Amniotic stem cell (primary cell): ENCODE results near the gene SEMA3F.

ENCODE experiments used
- DNase-seq: peaks from one replicate; lab custom pipeline; 2025; lab: John Stamatoyannopoulos, UW

The SEMA3F gene

DNA sequence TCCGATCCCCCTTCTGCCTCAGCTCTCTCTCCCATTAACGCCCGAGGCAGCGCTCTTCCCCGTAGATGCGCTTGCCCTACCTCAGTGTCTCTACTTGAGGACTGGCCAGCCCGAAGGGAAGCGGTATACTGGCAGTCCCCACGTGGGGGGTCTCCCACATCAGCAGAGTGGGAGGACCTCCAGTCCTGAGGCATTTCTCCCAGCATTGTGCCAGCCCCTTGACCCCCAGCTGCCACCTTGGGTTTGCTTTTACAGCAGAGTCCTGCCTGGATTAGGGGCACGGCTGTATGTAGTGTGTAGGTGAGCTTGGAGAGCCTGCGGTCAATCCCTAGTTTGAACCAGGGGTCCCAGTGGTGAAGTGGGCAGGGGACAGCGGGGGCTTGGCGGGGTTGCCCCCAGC is 767 bp downstream of the SEMA3F start:
- no peak for DNase-seq

DNA sequence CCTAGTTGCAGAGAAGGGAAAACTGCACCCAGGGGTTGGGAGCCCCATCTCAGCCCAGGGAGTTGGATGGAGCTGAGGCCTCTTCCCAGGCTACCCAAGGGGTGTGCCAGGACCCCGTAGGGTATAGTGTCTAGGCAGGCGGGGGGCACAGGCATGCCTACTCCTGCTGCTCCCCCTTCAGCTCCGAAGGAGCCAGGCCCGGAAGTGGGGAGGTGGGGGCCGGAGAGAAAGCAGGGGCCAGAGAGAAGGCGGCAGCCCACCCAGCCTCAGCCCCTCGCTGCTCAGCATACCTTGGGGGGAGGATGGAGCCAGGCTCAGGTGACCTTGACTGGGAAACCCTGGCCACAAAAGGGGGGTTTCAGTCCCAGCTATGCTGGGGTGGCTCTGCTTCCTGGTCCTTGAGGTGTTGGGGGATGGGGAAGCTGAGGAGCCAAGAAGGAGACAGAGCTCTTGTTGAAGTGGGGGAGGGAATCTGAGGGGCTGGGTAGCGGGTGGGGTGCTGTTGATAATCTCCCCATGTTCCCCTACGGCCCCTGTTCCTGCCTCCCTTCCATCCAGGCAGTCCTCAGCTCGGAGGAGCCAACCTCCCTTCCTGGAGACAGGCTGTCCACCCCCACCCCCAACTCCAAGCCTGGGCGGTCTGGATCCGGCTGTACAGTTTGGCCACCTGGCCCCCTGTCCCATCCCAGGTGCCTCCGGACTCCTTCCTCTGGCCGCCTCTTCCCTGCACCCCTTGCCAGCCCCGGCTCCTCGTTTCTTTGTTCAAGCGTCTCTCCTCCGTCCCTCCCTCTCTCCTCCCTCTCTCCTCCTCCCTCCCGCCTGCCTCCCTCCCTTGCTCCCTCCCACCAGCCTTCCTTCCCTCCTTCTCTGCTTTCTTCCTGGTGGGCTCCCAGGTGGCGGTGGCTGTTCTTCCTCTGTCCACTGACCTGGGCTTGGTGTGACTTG is 1.7 kb downstream of the SEMA3F start:
- DNase-seq = no peak

DNA sequence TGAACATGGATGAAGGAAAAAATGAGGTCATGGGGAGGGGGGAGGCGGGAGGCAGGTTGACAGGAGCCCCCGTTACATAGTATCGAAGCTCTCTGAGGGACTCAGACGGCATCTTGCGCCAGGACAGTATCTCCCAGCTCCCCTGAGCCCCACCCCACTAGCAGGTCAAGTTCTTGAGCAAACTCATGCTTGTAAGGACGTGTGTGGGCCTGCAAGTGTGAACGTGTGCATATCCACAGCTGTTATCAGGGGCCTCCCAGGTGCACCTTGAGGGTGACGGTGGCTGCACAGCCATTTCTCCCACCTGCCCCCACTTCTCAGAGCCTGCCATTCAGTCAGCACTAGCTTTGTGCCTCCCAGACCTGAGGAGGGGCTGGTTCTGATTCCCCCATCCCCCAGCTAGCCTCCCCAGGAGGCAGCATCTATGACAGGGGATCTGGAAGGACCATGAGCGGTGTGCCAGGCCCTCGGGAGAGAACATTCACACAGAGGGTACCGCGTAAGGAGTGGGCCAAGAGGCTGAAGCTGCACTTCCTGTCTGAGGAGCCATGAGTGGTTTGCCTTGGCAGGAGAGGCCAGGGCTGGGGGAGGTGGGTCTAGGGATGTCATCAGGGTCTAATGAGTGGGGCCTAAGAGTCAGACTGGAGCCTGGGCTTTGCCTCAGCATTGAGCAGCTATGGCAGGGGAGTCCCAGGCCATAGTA is 2.9 kb downstream of the SEMA3F start:
- no peak for DNase-seq

DNA sequence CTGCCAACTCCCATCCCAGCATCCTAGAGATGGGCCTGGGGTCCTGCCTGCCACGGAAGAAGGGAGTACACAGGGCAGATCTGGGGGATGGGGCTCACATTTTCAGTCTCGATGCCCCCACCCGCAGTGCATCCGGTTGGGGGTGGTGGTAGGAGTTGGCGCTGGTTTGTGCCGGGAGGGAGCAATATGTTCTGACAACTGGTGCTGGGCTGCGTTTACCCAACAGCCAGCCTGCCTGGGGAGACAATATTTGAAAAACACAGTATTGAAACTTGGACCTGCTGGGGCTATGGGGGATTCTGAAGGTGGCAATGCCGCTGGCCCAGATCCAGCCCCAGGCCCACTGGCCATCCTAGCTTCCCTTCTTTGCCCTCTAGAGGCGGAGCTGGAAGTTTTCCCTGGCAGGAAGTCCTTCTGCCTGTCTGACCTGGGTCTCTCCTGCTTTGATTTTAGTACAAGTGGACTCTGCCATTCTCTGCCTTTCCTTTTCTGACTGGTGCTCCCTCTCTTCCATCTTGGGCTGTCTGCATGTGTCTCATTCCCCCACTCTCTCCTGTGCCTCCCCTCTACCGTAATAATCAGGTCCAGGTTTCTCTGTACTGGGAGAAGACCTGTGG is 3.5 kb downstream of the SEMA3F start:
- DNase-seq = no peak

DNA sequence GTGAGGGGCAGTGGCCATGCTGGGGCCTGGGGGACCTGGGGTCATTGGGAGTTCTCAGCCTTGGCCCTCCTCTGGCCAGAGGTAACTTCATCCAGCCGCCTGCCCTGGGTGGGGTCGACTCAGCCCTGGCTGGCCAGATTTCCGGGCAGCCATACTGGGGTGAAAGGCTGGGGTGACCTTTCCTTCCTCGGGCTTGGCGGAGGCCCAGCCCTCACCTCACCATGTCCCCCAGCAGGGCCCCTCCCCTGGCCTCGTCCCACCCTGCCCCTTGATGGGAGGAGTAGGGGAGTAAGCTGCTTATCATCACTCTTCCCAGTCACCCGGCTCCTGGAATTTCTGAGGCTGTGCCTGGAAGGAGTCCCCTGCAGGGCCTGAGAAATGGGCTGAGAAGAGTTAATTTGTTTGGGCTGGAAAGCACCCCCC is 5.4 kb downstream of the SEMA3F start:
- DNase-seq = no peak

DNA sequence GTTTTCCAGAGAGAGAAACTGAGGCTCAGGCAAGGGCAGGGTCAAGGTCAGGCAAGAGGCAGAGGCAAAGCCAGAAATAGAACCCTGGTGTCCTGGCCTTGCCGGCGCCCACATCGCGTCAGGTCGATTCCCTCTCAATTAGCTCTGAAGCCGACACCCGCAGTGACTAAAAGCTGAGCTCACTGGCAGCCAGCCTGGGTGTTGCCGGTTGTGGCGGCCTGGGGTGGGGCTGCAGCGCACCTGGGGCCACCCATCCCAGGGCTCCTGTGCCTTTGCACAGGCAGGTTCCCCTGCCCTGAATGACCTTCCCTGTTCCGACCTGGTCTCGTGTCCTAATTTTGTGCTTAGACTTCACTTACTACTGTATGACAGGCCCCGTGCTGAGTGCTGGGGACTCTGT is 6.2 kb downstream of the SEMA3F start:
- no peak for DNase-seq

DNA sequence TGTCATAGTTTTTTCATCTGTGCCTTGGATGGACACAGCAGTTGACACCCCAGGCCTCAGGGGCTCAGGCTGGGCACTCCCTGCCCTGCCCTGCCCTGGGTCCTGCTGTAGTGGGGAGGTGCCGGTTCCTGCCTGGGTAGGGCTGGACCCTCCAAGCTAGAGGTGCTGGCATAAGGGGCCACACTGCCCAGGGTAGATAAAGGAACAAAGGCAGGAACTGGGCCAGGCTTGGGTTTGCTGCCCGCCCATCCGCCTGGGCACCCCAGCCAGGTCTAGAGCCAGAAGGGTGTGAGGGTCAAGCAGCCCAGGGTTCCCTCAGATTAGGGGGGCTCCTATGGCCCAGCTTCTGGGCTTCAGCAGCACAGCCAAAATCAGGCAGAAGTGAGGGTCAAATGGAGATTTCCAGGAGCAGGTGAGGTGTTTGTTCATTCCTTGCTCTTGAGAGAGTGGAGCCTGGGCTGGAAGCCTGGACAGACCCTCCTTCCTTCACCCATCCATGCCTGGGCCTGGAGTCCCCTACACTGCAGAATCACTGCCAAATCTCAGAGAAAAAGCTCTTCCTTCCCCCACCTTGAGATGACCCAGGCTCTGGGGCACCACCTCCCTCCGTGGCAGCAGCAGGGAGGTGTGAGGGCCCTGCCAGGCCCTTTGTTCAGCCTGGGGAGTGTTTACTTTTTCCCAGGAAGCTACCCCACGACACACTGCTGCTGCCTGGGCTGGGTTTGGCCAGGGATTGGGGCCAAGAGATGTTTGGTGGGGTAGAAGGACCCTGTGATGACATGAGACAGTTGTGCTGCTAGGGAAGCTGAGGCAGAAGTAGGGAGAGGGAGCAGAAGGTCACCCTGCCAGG is 7.1 kb downstream of the SEMA3F start:
- no peak for DNase-seq

DNA sequence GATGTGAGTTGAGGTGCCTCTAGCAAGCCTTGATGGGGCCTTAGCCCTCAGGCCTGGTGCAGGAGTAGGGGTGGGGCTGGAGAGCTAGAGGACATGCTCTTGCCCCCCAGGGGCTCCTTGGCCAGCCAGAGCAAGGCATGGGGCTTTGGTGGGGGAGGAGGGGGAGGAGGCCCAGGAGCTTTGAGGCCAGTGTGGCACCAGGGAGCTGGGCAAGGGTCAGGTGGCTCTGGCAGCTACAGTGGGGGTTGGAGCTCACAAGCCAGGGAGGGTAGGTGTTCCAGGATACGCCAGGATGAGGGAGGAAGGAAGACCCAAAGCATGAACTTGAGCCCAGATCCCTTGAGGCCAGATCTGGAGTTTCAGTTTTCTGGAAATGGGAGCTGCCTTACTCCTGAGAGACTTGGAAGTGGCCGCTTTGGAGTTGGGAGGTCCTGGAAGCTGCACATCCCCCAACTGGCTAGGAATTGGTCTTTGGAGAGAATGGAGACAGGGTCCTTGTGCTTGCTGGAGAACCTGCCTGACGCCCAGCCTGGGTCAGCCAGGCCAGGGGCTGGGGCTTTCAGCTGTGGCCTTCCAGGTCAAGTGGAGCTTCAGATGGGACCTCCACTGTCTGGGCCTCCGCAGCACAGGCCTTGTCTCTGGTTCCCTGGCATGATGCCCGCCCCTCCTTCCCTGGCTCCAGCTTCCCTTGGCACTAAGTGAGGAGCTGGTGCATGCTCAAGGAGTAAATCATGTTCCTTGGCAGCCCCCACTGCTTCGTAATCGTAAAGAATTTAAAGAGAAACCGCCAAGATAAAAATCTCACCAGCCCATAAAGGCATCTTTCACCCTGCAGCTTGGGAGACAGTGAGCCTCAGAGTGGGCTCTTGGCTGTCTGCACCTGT is 8.7 kb downstream of the SEMA3F start:
- peak; percentile 89 for DNase-seq

DNA sequence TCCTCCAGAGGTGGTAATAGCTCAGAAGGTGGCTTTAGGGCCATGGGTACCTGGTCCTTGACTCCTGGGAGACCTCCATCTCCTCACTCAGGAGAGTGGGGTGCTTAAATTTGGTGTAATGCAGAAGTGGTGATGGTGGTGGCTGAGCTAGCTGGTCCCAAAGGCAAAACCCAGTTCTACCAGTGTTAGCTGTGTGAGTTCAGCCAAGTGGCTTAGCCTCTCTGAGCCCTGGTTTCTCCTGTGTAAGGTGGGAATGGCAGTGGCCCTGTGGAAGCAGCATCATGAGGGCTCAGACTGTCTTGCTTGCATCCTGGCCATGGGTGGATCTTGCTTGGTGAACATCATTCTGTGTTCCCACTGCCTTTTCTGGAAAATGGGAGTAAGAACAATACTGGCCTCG is 9.4 kb downstream of the SEMA3F start:
- DNase-seq = no peak

DNA sequence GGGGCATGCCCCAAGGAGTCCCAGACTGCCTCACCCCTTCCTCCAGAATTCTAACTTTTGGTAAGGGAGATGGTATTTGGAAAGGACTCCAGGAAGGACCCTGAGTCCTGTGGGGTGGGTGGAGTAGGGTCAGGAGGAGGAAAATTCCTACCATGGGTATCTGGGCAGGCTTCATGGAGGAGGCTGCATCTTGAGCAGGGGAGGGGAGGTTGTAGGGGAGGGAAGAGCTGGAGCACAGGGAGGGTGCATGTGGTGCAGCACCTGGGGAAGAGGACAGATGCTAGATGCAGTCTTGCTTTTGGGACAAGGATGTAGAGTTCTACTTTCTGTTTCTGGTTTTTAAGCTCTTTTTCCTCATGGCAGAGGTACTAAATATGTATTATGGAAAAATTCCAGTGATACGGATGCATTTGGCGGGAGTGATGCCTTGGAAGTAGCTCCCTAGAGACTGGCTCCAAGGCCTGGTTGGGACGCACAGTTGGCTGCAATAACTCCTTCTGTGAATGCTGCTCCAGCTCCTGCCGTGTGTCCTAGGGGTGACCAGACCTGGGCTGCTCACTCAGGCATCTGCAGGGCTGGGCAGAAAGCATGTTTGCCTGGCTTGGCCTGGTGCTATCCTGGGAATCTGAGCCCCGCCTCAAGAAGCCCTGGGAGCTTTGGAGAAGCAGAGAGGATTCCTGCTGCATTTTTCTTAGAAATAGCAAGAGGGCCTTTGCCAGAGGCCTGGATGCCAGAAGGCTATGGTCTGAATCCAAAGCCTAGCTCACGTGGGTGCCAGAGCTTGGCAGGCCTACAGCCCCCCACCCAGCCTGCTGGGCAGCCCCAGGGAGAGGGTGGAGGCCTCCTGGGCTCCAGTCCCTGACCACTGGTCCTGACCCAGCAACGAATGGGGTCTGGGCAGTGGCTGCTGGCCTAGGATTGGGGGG is 10.1 kb downstream of the SEMA3F start:
- DNase-seq = no peak

DNA sequence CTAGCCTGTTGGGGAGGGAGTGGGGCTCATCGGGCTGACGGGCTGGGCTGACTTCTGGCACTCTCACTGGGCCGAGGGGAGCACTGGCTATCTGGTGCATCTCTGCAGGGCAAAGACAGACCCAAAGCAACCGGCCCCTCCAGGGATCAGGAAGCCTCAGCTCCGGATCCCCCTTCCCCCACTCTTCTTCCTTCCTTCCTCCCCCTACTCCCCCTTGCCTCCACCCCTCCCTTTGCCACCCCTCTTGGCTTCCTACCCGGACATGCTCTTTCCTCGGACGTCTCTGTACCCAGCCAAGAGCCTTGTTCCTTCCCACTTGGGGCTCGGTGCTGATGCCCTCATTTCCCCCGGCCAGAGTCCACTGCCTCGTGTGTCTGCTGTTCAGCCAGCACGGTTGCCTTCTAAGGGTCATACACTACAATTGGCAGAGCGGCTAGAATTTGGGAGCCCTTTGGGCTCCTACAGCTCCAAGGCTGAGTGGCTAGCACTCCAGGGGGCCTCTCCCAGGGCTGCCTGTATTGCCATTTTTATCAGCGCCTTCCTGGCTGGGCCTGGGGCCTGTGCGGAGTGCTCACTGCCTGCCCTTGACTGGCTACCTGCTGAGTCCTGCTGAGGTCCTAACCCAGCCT is 10.9 kb downstream of the SEMA3F start:
- DNase-seq = no peak

DNA sequence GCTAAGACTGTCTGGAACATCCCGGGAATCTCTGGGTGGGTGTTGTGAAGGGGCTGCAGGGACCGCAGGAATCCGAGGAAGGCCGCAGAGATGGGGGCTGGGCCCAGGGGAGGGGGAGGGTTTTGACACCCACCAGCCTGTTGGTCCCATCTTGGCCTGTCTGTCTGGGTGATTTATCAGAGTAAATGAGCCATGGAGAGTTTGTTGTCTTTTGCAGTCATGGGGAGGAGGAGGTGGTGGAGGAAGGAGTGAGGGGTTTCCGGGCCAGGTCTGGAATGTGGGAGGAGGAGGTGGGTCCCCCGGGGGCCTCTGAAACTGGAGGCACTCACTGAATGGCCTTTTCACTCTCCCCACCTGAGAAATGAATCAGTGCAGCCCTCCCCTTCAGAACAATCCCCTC is 11.5 kb downstream of the SEMA3F start:
- no peak for DNase-seq

DNA sequence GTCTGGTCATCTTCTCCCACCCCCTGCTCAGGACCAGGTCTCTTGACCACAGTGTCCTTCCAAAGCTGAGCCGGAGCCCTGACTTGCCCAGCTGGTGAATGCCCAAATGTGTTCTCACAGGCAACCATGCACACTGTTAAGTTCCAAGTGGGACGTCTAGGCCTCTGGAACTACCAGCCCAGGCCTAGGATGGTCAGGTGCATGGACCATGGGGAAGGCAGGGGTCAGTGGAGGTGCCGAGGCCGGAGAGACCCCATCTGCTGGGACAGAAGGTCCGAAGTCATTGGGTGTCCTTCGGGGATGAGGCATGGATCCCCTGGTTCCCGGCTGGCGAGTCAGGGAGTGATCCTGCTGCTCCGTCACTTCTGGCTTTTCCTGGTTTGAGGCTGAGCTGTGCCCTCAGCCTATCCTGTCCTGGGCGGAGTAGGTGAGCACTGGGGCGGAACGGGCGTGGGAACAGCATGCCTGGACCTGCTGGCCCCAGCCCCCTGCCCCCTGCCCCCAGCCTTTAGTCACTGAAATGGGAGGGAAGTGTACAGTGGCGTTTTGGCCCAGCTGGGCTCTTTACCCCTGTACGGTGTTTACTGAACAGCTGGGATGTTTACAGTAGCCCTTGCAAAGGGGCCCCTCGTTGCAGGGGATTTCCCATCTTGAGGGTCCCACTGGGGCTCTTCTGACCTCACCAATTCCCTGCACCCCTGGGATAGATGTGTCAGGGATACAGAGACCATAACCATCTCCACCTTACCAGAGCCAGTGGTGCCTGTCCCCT is 12.1 kb downstream of the SEMA3F start:
- no peak for DNase-seq

DNA sequence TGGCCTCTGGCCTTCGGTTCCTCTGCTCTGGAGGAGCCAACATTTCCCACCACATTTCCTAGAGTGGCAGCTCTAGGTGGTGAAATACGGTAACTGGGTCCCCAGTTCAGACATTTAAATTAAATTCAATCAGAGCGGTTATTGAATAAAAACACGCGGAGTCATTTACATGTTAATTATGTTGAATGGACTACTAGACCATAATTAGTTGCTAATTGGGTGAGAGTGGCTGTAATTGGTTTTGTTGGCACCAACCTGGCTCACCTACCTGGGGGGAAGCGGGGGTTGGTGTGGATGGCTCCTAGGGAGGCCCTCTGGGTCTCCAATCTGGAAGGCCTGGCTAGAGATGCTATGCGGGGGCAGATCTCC is 12.7 kb downstream of the SEMA3F start:
- no peak for DNase-seq

DNA sequence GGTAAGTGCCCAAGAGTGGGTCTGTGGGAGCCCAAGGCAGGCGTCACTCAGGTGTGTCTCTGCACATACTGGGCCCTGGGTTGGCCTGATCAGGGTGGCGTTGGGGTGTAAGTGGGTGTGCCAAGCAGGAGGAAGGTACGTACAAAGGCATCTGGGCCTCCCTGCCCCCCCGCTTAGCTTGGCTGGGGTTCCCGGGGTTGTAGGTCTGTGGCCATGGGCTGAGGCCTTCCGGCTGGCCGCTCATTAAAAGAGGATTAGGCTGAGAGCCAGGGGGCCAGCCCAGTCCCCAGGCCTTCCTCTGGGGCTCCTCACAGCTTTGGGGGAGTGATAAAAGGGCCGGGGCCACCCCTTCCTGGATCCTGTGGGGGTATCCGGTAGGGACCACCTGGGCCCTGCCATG is 13.3 kb downstream of the SEMA3F start:
- DNase-seq = no peak

DNA sequence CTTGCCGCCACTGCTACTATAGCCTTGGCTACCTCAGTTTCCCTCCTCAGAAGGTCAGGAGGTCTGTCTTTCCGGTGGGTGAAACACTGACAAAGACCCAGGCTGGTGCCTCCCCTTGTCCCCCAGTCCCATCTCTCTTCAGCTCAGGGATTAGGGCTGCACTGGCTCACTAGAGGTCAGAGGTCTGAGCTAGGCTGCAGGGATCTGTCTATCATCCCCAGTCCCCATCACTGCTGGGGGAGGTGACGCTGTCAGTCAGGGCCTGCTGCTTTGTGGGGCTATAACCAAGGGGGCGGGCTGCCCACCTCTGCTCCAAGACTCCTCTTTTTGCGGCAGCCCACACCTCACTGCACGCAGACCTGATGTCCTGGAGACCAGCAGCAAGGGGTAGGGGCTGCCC is 13.7 kb downstream of the SEMA3F start:
- DNase-seq = no peak

DNA sequence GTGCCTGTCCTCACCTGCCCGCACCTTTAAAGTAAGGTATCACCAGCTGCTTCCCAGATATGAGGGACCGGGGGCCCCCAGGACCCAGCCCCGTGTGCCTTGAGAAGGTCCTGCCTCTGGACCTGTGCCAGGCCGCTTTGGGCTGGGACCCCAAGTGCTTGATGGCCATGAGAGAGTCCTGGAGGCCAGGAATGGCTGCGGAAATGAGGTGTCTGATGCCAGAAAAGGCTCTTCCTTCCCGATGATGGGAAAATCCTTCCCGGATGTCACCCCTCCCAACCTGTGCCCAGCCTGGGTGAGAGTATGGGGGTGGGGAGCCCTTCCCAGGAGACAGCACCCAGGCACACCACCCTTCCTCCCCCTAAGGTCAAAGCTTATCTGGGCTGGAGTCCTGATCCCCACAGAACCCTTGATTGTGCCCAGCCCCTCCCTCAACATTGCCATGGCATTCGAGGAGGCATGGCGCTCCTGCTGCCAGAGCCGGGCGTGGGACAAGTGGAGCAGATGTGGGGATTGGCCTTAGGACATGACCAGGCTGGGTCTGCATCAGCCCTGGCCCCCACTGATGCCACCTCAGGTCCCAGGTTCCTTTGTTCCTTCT is 14.2 kb downstream of the SEMA3F start:
- DNase-seq = no peak

DNA sequence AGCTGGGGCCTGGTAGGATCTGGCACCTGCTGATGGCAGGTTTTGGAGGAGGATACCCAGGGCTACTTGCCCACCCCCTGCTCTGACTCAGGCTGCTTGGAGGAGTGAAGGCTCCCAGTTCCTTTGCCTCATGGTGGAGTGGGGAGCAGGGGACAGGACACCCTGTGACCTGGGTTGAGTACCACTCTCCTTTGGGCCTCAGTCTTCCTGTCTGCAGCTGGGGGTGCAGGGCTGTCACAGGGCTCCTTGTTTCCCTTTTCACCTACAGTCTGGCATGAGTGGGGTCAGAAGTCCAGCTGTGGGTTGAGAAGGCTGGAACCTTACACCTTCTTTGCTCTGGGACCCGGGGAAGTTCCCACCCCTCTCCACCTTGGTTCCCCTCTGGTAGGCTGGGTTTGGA is 14.7 kb downstream of the SEMA3F start:
- no peak for DNase-seq
